ENCODE results near the gene PANK4. TPM values are rescaled to one million over a fixed set of nuclear protein-coding genes. Genes with fewer than 3 reads are reported as not detected.

PANK4 gene
- total RNA-seq, 2 experiments from 2014 or later: 42.9 to 47.0 TPM

- intact Hi-C loops (cut with DNase I, micrococcal nuclease): no loop called here
- POLR2A ChIA-PET: interaction anchor here (1.4 to 1.5 kb wide), 2 partner anchors 9 to 10 kb away, joined by 3 to 4 read pairs; partner anchors contain the start of gene PANK4
- DNase-seq (no peak), ATAC-seq (ENCODE audit: poor library complexity) (no peak)
- no peak overlapping the region for H3K4me3 Mint-ChIP-seq
- Histone ChIP-seq H3K9me3 (ENCODE audit: control insufficient read depth in 1 of 2, insufficient read depth in 1 of 2, low read length in 2 of 2) (peaks cover 0 to 12% of the 10 kb centered on the region in 2 experiments), H3K27me3 (ENCODE audit: control insufficient read depth in 1 of 2, insufficient read depth in 2 of 2, low read length in 2 of 2) (peaks cover 20 to 24% of the 10 kb centered on the region in 2 experiments), H3K27ac (ENCODE audit: low read depth in 1 of 2, low read length in 2 of 2) (no peak overlapping the region), H3K36me3 (ENCODE audit: insufficient read depth, low read length) (no peaks in the 10 kb centered on the region), H3K4me1 (ENCODE audit: insufficient read depth, low read length) (peaks cover 12% of the 10 kb centered on the region), H3K4me3 (ENCODE audit: low read length) (no peak overlapping the region)
- no peaks in the 10 kb centered on the region for H3K9me3 Mint-ChIP-seq
- H3K27me3 Mint-ChIP-seq: peaks cover 20% of the 10 kb centered on the region
- CTCF ChIA-PET: no interaction called here
- H3K27ac Mint-ChIP-seq: no peak overlapping the region
- H3K36me3 Mint-ChIP-seq (ENCODE audit: low read depth): no peaks in the 10 kb centered on the region
- TF ChIP-seq CTCF (IDR thresholded peaks at IDR 0.05): no peak
- peaks cover 4% of the 10 kb centered on the region for H3K4me1 Mint-ChIP-seq (ENCODE audit: low read depth)
These were observed 9.1 kb upstream of the PANK4 start for GRCh38 chr1:2535455-2535854.

- H3K4me1 Mint-ChIP-seq (ENCODE audit: low read depth): peaks cover 4% of the 10 kb centered on the region
- peak in 1 of 14 experiments; percentile 18 for DNase-seq
- peaks cover 0 to 12% of the 10 kb centered on the region in 2 experiments for H3K9me3 ChIP-seq (ENCODE audit: control insufficient read depth in 1 of 2, insufficient read depth in 1 of 2, low read length in 2 of 2)
- H3K27ac Mint-ChIP-seq: no peak overlapping the region
- H3K4me1 ChIP-seq (ENCODE audit: insufficient read depth, low read length): peaks cover 14% of the 10 kb centered on the region
- CTCF ChIA-PET: no interaction called here
- no peak overlapping the region for H3K4me3 ChIP-seq (ENCODE audit: low read length)
- no peak for ATAC-seq (ENCODE audit: poor library complexity)
- H3K36me3 ChIP-seq (ENCODE audit: insufficient read depth, low read length): no peaks in the 10 kb centered on the region
- H3K27me3 ChIP-seq (ENCODE audit: control insufficient read depth in 1 of 2, insufficient read depth in 2 of 2, low read length in 2 of 2): peaks cover 22 to 25% of the 10 kb centered on the region in 2 experiments
- intact Hi-C loops (cut with DNase I, micrococcal nuclease): no loop called here
- peaks cover 20% of the 10 kb centered on the region for H3K27me3 Mint-ChIP-seq
- H3K36me3 Mint-ChIP-seq (ENCODE audit: low read depth): no peaks in the 10 kb centered on the region
- no peak overlapping the region for H3K4me3 Mint-ChIP-seq
- no peak overlapping the region for H3K27ac ChIP-seq (ENCODE audit: low read depth in 1 of 2, low read length in 2 of 2)
- POLR2A ChIA-PET: interaction anchor here (1.4 to 1.5 kb wide), 2 partner anchors 9 to 11 kb away, joined by 3 to 4 read pairs; partner anchors contain the start of gene PANK4
- no peak for TF ChIP-seq CTCF (IDR thresholded peaks at IDR 0.05)
- no peaks in the 10 kb centered on the region for H3K9me3 Mint-ChIP-seq
These were observed 8.5 kb upstream of the PANK4 start for GRCh38 chr1:2534687-2535441.

DNA sequence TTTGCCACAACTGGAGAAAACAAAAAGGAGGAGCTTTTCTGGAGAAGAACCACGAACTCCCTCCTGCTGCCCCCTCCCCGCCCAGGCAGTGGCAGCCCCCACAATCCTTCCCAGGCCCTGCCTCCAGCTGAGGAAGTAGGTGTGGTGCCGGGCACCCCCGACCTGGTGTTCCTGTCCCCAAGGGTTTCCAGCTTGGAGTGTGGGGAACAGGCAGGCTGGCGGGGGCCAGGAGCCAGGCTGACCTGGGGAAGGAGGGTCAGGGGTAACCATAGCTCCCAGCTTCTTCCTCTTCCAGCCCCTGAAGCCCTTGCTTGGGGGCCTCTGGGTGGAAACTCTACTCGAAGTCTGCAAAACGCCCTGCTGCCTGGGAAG, 7.9 kb upstream of the PANK4 start:
- POLR2A ChIA-PET: interaction anchor here (1.4 to 2.2 kb wide), 3 partner anchors 8 to 14 kb away, joined by 3 to 6 read pairs (median 4); partner anchors contain the start of gene PANK4
- no peak for ATAC-seq (ENCODE audit: poor library complexity)

More for the DNA sequence above, 7.9 kb upstream of the PANK4 start:
- H3K4me1 Mint-ChIP-seq (ENCODE audit: low read depth): peaks cover 4% of the 10 kb centered on the region
- Histone ChIP-seq H3K9me3 (ENCODE audit: control insufficient read depth in 1 of 2, insufficient read depth in 1 of 2, low read length in 2 of 2) (peaks cover 0 to 12% of the 10 kb centered on the region in 2 experiments), H3K27ac (ENCODE audit: low read depth in 1 of 2, low read length in 2 of 2) (no peak overlapping the region), H3K36me3 (ENCODE audit: insufficient read depth, low read length) (no peaks in the 10 kb centered on the region), H3K27me3 (ENCODE audit: control insufficient read depth in 1 of 2, insufficient read depth in 2 of 2, low read length in 2 of 2) (peaks cover 24 to 25% of the 10 kb centered on the region in 2 experiments), H3K4me3 (ENCODE audit: low read length) (no peak overlapping the region), H3K4me1 (ENCODE audit: insufficient read depth, low read length) (peaks cover 19% of the 10 kb centered on the region)
- no peaks in the 10 kb centered on the region for H3K36me3 Mint-ChIP-seq (ENCODE audit: low read depth)
- H3K27me3 Mint-ChIP-seq: peaks cover 20% of the 10 kb centered on the region
- no peak overlapping the region for H3K27ac Mint-ChIP-seq
- intact Hi-C loops (cut with DNase I, micrococcal nuclease): no loop called here
- no peaks in the 10 kb centered on the region for H3K9me3 Mint-ChIP-seq
- no peak for DNase-seq
- no peak overlapping the region for H3K4me3 Mint-ChIP-seq
- CTCF ChIA-PET: no interaction called here
- no peak for TF ChIP-seq CTCF (IDR thresholded peaks at IDR 0.05)
